Esophagus squamous epithelium (tissue), 5 donors: ENCODE data around the gene PARD3B. TPM values are rescaled to one million over a fixed set of nuclear protein-coding genes. Genes with fewer than 3 reads are reported as not detected.

Experiments used
- DNase-seq: peaks from one replicate; lab custom pipeline; 2025; lab: John Stamatoyannopoulos, UW
- H3K27ac ChIP-seq, 4 donors: fragments of 200-600 bp; sonication (generic); one replicate each; pipeline ENCODE4 v1.5.1; 2016 to 2019; ENCODE audit warnings: mild to moderate bottlenecking in 1 of 4
- H3K27me3 ChIP-seq, 4 donors: fragments of 200-600 bp; sonication (generic); 1 replicate in 3 of 4; 2 replicates in 1 of 4; pipeline versions ENCODE4 v1.5.1 to v1.6.0; 2017 to 2021; ENCODE audit warnings: antibody characterized with exemption in 1 of 4
- H3K36me3 ChIP-seq, 3 donors: fragments of 200-600 bp; sonication (generic); one replicate each; pipeline ENCODE4 v1.5.1; 2016 to 2019
- H3K4me1 ChIP-seq, 3 donors: fragments of 200-600 bp; sonication (generic); one replicate each; pipeline ENCODE4 v1.5.1; 2017 to 2019
- H3K4me3 ChIP-seq, 4 donors: fragments of 200-600 bp; sonication (generic); 1 replicate in 3 of 4; 2 replicates in 1 of 4; pipeline ENCODE4 v1.5.1; 2016 to 2019; ENCODE audit warnings: mild to moderate bottlenecking in 2 of 4, moderate library complexity in 1 of 4
- H3K9me3 ChIP-seq, 3 donors: fragments of 200-600 bp; sonication (generic); one replicate each; pipeline ENCODE4 v1.5.1; 2016 to 2019
- CTCF ChIP-seq, 6 experiments: fragments of 450-650 bp in 4 of 6; fragments of 200-600 bp in 2 of 6; sonication (generic) in 2 of 6; IDR thresholded peaks; one replicate each; pipeline ENCODE4 v1.5.1; 2016 to 2019; ENCODE audit warnings: antibody characterized with exemption in 6 of 6, mild to moderate bottlenecking in 4 of 6, moderate library complexity in 4 of 6
- POLR2A ChIP-seq, 4 donors: fragments of 450-650 bp; IDR thresholded peaks; one replicate each; pipeline ENCODE4 v1.6.1; 2017; ENCODE audit warnings: antibody characterized with exemption in 4 of 4, mild to moderate bottlenecking in 4 of 4, moderate library complexity in 3 of 4
- WGBS, 2 donors: methylation state at CpG; one replicate each; pipeline ENCODE4 v1.1.5; 2018; 5-methylcytosine and 5-hydroxymethylcytosine counted together
- intact Hi-C: fragments of 100-400 bp; cut with DNase I; formaldehyde crosslinking; loops from one replicate; pipeline ENCODE4 v1.15.0; 2022
- total RNA-seq, 4 donors: library from RNA; depleted of rRNA; stranded (reverse); fragments of >200 nt; gene quantifications; one replicate each; pipeline ENCODE4 v1.1.0, GENCODE V29; 2016
- donor health status: DM: yes; HTN: yes; CAD: no.

Gene PARD3B
- total RNA-seq, 4 donors from 2014 or later: 2.4 to 15.8 (median 4.3) TPM

- TF ChIP-seq POLR2A (IDR thresholded peaks at IDR 0.05) (no peak), CTCF (IDR thresholded peaks at IDR 0.05) (no peak)
- WGBS, 2 donors: 75 to 86% methylated on average over 4 of the region's 4 CpGs
- Histone ChIP-seq H3K27ac (no peak overlapping the region), H3K9me3 (no peaks in the 10 kb centered on the region), H3K4me3 (no peak overlapping the region), H3K36me3 (no peaks in the 10 kb centered on the region), H3K27me3 (peaks cover 0 to 12% (median 0%) of the 10 kb centered on the region in 4 donors), H3K4me1 (peaks cover 5 to 21% (median 11%) of the 10 kb centered on the region in 3 donors)
- DNase-seq: no peak
- intact Hi-C loops: no loop called here
These were observed 1069.7 kb downstream of the PARD3B start for GRCh38 chr2:205614965-205615364.

GRCh38 chr2:205617905-205618304 lies 1072.6 kb downstream of the PARD3B start:
- intact Hi-C loops: no loop called here
- 47 to 48% methylated on average over 2 of the region's 2 CpGs for WGBS, 2 donors
- H3K36me3 ChIP-seq: no peaks in the 10 kb centered on the region

GRCh38 chr2:205619600-205619999 lies 1074.3 kb downstream of the PARD3B start:
- no peaks in the 10 kb centered on the region for H3K9me3 ChIP-seq
- no peaks in the 10 kb centered on the region for H3K36me3 ChIP-seq
- 72 to 91% methylated on average over 1 of the region's 1 CpG for WGBS, 2 donors
- intact Hi-C loops: no loop called here
- peaks cover 5 to 21% (median 11%) of the 10 kb centered on the region in 3 donors for H3K4me1 ChIP-seq
- no peak for DNase-seq
- H3K27me3 ChIP-seq: peaks cover 0 to 14% (median 0%) of the 10 kb centered on the region in 4 donors
- no peak overlapping the region for H3K27ac ChIP-seq
- TF ChIP-seq POLR2A (IDR thresholded peaks at IDR 0.05) (no peak), CTCF (IDR thresholded peaks at IDR 0.05) (no peak)
- H3K4me3 ChIP-seq: no peak overlapping the region

More at GRCh38 chr2:205617905-205618304, 1072.6 kb downstream of the PARD3B start:
- Histone ChIP-seq H3K9me3 (no peaks in the 10 kb centered on the region), H3K4me1 (peaks cover 5 to 21% (median 11%) of the 10 kb centered on the region in 3 donors), H3K27me3 (peaks cover 0 to 17% (median 0%) of the 10 kb centered on the region in 4 donors), H3K4me3 (no peak overlapping the region), H3K27ac (no peak overlapping the region)
- DNase-seq: no peak
- TF ChIP-seq CTCF (IDR thresholded peaks at IDR 0.05): peak in 1 of 6 experiments; percentile 18
- TF ChIP-seq POLR2A (IDR thresholded peaks at IDR 0.05): no peak

- intact Hi-C loops: no loop called here
- no peak for DNase-seq
- no peak overlapping the region for H3K27ac ChIP-seq
- no peaks in the 10 kb centered on the region for H3K36me3 ChIP-seq
- no peak overlapping the region for H3K4me3 ChIP-seq
- peaks cover 0 to 36% (median 14%) of the 10 kb centered on the region in 3 donors for H3K4me1 ChIP-seq
- H3K9me3 ChIP-seq: no peaks in the 10 kb centered on the region
- H3K27me3 ChIP-seq: no peaks in the 10 kb centered on the region
- 58 to 100% methylated on average over 1 of the region's 1 CpG for WGBS, 2 donors
- no peak for TF ChIP-seq CTCF (IDR thresholded peaks at IDR 0.05)
- no peak for TF ChIP-seq POLR2A (IDR thresholded peaks at IDR 0.05)
These were observed 1081.8 kb downstream of the PARD3B start for GRCh38 chr2:205627085-205627484.

GRCh38 chr2:205628422-205628821 lies 1083.1 kb downstream of the PARD3B start:
- H3K4me3 ChIP-seq: no peak overlapping the region
- no peaks in the 10 kb centered on the region for H3K27me3 ChIP-seq
- peaks cover 0 to 36% (median 14%) of the 10 kb centered on the region in 3 donors for H3K4me1 ChIP-seq
- TF ChIP-seq POLR2A (IDR thresholded peaks at IDR 0.05) (no peak), CTCF (IDR thresholded peaks at IDR 0.05) (no peak)
- WGBS, 2 donors: 28 to 45% methylated on average over 3 of the region's 3 CpGs
- H3K9me3 ChIP-seq: no peaks in the 10 kb centered on the region
- no peaks in the 10 kb centered on the region for H3K36me3 ChIP-seq
- H3K27ac ChIP-seq: no peak overlapping the region
- no peak for DNase-seq
- intact Hi-C loops: no loop called here
